HS-5 (cell line): ENCODE measurements around the gene HLA-DQA2.
"Not testable (repeated sequence)": the region's sequence is repeated elsewhere in the genome, so short reads cannot be mapped to it uniquely, and the experiment has no call there.

Experiments
- DNase-seq: peaks from one replicate; pipeline ENCODE4 v3.0.0-alpha.2; 2012; ENCODE audit warnings: low read depth

The HLA-DQA2 gene

DNA sequence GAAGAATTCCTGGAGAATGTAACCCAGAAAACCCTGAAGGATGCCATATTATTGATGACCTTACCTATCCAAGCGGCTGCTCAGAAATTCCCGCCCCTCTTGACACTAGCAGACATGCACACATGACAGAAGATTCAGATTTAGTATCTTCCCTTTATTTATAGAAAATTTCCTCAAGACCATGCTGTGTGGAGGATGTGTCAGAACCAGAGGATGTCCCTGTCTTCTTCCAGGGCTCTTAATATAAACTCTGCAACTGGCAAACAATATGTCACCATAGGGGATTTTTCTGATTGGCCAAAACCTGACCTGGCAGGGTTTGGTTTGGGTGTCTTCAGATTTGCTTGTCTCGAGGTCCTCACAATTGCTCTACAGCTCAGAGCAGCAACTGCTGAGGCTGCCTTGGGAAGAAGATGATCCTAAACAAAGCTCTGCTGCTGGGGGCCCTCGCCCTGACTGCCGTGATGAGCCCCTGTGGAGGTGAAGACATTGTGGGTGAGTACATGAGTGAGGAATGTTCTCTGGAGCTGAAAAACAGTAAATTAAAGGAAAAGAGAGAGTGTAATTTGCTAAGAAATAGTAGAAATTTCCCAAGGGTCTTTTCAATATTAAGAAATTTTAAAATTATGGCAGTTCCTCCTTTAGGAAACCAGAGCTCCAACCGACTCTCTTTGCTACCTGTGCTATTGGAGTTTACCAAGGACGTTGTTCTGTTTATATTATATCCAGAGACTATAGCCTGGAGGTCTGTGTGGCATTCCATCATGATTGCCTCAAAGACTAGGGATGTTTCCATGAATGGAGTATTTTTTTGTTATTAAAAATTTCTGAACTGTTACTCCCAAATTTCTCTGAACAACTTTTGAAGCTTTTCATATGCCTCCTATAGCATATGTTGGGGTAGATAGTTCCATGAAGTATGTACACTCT, at the start of gene HLA-DQA2:
TSS of gene HLA-DQA2 (plus strand) at position 361 of the 930 bp plus-strand sequence. CDS start at position 414, 53 bp downstream.
- no peak for DNase-seq

DNA sequence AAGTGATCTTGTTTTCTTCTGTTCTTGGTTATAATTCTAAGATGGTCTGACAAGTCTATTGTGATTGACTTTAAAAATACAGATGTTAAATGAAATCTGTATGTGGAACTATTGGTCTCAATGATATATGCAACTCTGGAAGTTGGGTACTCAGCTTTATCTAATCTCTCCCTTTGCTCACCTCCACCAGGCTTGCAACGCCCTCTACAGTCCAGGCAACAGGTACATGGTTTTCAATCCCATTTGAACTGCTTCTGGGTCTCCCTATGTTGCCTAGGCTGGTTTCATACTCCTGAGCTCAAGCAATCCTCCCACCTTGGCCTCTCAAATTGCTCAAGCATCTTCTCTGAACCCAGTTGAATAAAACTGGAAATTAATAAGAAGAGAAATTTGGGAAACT, 49.2 kb upstream of the HLA-DQA2 start:
- DNase-seq: no peak

DNA sequence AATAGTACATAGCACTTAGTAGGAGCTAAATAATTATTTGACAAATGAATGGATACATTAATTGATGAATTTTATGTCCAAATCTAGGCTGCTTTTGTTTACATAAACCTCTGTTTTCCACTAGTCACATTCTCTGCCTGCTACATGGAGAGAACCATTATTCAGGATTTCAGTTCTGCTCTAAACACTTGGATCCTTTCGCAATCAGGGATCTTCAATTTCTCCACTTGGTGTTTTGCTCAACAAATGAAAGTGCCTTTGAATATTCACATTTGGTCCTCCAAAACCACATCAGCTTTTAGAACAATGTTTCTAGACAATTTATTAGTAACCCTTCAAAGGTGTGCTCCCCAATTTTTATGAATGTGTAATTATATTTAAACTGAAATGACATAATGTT, 44.2 kb upstream of the HLA-DQA2 start:
- no peak for DNase-seq

DNA sequence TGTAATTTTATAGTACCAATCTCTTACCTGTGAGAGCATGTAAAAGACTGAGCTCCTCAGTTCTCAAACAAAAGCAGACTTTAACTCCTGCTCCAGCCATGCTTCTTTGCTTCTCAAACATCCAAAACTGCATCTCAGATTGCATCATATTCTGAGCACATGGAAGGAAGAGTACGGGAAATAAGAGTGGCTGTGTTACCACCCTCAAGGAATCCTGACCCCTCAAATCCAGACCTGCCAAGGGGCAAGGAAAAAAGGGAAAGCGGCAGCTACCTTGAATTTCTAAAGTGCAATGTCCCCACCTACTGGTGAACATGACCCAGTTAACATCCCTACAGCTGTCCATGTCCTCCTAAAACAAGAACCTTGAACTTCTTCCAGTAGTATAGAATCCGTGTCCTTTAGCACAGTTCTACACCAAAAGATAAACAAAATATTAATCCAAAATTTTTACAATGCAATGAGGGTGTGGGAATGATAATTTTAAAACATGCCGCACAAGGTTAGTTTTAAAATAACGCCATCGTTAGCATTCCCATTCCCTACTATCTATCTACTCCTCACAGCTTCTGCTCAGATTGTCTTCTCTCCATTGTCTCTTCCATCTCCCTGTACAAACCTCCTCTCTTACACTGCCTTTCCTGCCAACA, 40.7 kb upstream of the HLA-DQA2 start:
- peak; percentile 13 for DNase-seq

DNA sequence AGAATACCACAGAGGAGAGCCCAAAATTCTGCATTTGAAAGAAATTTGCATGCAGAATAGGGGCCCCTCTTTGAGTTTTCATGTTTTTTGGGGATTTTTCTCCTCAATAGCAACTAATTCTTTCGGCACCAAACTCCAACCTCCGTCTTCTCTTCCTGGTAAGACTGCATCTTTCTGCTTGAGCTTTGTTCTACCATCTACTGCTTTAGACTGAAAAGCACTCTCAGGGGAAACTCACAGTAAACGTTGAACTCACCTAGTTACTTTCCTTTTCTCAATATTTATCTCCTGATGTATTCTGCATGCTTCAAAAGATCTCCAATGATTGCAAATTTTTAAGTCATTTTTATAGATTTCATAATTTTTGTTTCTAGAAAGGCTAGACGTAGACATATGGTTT, 37.8 kb upstream of the HLA-DQA2 start:
- no peak for DNase-seq

DNA sequence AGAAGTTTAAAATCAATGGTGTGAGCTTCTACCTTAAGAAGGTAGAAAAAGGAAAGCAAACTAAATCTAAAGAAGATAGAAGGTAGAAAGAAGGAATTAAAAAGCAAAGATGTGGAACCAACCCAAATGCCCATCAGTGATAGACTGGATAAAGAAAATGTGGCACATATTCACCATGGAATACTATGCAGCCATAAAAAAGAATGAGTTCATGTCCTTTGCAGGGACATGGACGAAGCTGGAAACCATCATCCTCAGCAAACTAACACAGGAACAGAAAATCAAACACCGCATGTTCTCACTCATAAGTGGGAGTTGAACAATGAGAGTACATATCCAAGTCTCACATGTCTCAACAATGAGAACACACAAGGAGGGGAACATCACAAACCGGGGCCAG, 36.0 kb upstream of the HLA-DQA2 start:
- DNase-seq: not testable (repeated sequence)

DNA sequence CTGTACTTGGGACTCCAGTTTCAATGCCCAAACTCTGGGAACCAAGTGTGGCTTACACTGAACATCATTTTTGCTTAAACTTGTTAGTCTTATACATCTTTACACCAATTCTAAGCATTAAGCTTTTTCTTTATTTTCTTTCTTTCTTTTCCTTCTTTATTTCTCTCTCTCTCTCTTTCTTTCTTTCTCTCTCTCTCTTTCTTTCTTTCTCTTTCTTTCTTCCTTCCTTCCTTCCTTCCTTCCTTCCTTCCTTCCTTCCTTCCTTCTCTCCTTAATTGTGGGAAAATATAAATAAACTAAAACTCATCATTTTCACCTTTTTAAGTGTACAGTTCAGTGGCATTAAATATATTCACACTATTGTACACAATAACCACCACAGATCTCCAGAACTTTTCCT, 31.6 kb upstream of the HLA-DQA2 start:
- no peak for DNase-seq

DNA sequence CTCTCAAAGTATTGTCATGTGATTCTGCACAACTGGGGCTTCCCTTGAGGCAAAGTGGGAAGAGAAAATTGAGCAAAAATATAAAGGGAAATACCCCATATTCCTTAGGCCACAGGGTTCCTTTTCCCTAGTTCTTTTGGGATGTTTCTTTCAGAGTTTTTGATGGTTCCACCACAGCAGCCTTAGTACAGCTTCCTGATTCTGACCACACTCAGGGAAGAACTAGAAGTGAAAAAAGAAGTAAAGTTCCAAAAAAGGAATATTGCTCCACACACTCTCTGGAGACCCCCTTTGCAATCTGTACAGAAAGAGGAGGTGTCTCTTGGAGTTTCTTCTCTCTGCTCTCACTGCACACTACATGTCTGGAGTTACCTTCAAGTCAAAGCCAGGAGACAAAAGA, 27.9 kb upstream of the HLA-DQA2 start:
- no peak for DNase-seq

DNA sequence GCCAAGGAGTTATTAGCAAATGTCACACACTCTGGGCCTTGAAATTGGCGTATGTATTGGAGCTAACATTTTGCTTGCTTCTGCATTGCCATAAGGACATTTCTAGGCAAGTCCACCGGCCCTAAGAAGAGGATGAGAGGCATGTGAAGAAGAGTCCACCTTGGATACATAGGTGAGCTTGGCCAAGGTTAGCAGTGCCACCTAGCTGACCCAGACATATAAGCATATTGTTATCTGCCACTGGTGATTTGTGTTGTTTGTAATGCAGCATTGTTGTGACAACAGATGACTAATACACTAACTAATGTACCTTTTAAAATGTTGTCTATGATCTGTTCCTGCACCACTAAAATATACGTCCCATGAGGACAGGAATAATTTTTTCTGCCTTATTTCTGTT, 24.8 kb upstream of the HLA-DQA2 start:
- no peak for DNase-seq

DNA sequence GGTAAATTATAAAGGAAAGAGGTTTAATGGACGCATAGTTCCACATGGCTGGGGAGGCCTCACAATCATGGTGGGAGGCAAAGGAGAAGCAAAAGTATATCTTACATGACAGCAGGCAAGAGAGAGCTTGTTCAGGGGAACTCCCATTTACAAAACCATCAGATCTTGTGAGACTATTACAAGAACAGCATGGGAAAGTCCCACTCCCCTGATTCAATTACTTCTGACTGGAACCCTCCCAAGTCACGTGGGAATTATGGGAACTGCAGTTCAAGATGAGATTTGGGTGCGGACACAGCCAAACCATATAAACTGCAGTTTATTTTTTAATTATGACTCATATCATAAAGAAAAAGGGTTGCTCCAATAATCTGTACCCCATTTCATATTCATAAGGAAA, 22.3 kb upstream of the HLA-DQA2 start:
- no peak for DNase-seq

DNA sequence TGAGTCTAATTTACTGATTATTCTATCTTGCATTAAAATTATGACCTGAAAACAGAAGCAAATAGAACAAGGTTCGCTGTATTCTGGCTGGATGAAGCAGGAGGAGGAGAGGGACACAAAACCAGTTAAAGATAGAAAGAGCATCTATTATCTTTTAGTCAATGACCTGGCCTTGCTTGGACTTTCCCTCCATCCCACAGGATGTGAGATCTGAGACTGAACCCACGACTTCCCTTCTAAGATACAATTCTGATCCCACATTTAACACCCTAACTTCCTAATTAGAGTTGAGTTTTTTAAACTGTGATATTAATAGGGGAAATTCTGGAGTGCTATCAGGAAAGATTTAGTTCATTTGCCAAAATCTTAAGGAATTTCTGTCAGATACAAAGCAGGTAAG, 3.1 kb upstream of the HLA-DQA2 start:
- no peak for DNase-seq

DNA sequence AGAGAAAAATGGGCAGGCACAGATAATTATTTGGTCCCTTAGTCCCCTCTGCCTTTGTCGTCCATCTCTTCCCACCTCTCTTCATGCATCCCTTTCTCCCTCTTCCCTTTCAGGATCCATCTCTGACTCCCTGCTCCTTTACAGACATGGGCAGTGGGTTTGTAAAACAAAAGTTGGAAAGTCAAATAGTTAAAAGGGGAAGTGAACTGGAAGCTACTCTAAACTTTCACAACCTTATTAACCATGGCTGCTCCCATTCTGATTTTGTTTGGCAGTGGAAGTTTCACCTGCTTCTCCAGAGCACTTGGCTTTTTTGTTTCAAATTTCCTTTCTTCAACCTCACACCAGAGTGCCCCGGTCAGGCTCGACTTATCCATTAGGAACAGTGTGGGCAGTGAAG, 1.2 kb downstream of the HLA-DQA2 start:
- DNase-seq: no peak

DNA sequence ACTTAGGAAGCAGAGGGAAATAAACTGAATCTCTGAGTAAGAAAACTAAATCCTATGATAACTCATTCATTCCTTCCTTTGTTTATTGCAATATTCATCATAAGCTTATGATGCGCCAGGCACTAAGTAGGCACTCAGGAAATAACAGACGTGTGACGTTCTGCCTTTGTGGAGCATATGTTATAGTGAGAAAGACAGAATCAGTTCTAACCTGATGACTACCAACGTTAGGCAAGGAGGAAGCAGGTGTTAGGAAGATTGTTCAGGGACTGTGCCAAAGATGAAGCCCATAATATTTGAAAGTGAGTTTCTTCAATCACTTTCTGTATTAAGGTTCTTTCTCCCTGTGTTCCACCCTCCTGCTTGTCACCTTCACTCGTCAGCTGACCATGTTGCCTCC, 3.6 kb downstream of the HLA-DQA2 start:
- no peak for DNase-seq

DNA sequence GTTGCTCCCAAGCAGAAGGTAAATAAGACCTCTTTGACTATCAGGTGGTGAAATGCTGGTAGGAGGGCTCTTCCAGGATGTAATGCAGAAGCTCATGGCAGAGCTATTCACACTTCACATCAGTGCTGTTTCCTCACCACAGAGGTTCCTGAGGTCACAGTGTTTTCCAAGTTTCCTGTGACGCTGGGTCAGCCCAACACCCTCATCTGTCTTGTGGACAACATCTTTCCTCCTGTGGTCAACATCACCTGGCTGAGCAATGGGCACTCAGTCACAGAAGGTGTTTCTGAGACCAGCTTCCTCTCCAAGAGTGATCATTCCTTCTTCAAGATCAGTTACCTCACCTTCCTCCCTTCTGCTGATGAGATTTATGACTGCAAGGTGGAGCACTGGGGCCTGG, 4.5 kb downstream of the HLA-DQA2 start:
- not testable (repeated sequence) for DNase-seq

DNA sequence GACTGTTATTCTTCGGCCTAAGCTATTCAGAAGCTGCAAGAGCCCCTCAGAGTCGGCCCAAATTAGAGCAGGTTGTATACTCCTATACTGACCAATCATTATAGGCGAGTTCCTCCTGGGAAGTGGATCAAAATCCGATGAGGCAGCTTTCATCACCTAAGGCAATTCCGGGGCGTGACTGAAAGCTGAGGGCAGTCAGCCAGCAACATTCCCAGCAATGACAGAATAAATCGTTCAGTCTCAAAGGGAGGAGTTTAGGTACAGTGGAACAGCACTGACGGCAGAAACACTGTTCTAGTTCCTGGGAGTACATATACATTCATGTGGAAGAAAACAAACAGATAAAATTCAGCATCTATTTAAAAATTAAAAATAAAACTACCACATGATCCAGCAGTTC, 11.4 kb downstream of the HLA-DQA2 start:
- DNase-seq: no peak

DNA sequence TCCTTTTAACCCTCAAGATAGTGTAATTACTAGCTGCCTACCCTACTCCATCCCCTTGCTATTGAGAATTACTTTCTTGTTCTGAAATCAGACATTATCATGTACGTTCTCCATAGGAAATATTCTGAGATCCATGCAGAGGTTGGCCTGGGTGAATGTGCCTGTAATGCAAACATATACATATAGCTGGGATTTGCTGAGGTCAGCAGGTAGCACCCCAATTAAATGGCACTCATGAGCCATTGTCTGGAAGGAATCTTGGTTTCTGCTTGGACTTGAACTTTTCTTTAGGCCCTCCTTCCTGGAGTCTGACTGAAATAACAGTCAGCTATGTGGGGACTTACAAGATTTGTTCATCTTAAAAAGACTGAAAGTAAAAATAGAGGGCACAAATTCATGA, 18.5 kb downstream of the HLA-DQA2 start:
- DNase-seq: no peak

DNA sequence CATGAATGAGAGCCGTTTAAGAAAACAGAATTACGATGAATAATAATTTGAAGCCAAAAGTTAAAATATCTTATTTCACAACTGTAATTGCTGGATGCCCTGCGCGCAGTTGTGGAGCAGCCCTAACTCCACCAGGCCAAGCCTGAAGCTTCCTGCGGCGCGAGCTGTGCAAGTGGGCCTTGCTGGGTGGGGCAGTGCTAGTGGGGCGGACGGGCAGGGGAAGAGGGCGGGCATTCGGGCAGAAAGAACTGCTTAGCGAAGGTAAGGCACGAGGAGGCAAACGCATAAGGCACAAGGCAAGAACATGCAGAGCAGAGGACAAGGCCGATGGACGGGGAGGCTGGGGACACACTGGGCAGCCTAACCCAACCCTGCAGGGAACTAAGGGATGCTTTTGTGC, 19.9 kb downstream of the HLA-DQA2 start:
- DNase-seq: no peak

DNA sequence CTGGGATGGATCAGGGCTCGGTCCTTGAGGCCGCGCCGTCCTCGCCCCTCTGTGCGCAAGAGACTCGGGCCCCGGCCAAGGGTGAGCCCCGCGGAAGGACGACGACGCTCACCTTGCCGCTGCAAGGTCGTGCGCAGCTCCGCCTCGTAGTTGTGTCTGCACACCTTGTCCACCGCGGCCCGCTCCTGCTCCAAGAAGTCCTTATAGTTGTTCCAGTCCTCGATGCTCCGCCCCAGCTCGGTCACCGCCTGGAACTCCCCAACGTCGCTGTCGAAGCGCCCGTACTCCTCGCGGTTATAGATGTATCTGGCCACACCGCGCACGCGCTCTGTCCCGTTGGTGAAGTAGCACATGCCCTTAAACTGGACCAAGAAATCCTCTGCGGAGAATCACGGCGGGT, 20.4 kb downstream of the HLA-DQA2 start:
- no peak for DNase-seq

DNA sequence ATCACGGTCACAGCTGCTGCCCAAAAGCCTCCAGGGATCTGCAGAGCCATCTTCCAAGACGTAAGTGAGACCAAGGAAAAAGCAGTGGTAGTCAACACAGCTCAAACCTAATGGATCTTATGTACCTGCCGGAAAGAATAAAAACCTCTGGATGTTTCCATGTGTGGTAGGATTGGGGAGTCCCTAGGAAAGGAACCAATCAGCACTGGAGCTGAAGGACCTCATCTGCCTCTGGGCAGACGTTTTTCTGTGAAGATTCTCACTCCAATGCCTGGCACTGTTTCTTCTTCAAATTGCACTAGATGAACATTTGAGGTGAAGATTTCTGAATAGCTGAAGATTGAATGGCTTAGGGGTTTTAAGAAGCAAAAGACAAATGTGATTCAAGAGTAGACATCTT, 22.2 kb downstream of the HLA-DQA2 start, which contains the start of gene HLA-DQB2:
TSS of gene HLA-DQB2 (minus strand) at position 112 of the 400 bp plus-strand sequence. CDS start at position 50, 62 bp downstream.
- no peak for DNase-seq

DNA sequence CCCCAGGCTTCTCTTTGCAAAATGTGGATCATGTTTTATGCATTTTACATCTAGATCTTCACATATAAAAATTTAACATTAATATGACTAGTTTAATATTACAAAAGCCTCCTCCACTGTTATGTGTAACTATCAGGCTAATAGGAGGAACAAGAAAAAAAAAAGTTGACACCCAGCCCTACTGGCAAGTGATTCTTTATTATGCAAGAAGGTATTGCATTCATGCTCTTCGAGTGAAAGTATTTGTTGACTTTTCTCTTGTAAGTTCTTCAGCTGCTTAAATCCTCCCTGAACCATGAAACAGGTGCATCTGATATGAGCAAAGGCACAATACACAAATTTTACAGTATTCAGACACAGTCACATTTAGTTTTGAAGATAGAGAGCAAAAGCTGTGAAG, 22.9 kb downstream of the HLA-DQA2 start:
- DNase-seq: no peak

DNA sequence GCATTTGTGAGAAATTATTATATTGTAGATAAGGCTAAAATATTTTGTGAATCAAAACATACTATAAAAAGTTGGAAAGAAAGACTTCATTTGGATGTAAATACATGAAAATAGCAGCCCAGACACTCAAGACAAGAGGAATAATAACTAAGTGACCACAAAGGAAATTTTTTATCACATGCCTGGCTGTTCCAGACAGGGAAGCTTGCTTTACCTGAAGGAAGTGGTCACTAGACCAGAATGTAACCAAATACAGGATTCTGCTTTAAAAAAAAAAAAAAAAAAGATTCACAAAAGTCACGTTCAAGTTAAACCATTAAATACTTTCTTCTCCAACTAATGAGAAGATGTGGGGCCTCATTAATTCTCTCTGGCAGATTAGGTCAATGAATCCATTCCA, 31.5 kb downstream of the HLA-DQA2 start:
- DNase-seq: no peak

DNA sequence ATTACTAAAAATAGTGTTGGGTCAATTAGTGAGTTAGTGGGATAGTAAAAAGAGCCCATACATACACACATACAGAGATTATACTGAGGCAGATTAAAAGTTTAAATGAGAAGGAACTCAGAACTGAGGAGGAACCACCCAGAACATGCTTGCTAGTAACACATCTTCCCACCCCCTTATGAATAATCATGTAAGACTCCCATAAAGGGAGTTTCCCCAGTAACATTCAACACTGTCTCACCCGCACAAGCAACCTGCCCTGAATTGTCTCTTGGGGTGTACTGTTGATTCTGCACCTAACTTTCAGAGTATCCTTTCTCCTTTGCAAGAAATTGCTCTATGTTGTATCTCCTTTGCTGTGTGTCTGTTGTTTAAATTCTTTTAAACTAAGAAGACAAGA, 33.2 kb downstream of the HLA-DQA2 start:
- DNase-seq: no peak

DNA sequence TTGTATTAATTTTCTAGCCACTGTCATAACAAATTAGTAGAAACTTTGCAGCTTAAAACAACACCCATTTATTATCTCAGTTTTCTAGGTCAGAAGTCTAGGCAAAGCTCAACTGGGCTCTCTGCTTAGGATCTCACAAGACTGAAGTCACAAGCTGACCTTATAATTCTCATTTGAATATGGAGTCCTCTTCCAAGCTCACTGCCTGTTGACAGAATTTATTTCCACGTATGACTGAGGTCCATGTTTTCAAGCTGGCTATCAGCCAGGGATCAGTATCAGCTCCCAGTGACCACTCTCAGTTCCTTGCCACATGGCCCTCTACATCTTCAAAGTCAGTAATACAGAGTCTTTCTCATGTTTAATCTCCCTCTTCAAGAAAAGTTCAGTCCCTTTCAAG, 33.9 kb downstream of the HLA-DQA2 start:
- no peak for DNase-seq
